ENCODE data around the gene CCL25.

DNA sequence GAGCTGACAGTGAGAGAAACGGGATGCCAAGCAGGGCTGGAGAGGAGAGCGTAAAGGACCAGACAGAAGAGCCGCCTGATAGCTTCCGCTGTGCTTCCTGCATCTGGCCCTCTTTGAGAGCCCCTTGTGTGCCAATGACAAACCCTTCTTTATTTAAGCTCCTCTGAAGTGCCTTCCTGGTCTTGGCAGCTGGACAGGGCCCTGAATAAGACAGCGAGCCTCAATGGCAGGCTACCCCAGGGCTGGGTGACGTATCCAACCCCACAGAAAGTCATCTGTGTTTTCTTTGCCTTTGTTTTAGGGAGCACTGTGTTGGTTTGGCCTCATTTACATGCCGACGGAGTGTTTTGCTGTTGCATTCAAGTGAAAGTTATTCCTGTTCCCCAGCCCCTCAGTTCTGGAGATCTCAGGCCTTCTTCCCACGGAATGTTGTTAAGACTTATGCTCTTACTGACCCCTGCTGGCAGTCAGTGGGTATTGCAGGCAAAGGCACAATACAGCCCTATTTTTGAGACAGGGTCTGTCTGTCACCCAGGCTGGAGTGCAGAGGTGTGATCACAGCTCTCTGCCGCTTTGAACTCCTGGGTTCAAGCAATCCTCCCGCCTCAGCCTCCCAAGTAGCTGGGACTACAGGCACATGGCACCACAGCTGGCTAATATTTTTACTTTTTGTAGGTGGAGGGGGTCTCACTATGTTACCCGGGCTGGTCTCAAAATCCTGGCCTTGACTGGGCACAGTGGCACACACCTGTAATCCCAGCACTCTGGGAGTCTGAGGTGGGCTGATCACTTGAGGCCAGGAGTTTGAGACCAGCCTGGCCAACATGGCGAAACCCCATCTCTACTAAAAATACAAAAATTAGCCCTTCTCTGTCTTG is 16.8 kb downstream of the CCL25 start:
- TF ChIP-seq, protein P1, sequence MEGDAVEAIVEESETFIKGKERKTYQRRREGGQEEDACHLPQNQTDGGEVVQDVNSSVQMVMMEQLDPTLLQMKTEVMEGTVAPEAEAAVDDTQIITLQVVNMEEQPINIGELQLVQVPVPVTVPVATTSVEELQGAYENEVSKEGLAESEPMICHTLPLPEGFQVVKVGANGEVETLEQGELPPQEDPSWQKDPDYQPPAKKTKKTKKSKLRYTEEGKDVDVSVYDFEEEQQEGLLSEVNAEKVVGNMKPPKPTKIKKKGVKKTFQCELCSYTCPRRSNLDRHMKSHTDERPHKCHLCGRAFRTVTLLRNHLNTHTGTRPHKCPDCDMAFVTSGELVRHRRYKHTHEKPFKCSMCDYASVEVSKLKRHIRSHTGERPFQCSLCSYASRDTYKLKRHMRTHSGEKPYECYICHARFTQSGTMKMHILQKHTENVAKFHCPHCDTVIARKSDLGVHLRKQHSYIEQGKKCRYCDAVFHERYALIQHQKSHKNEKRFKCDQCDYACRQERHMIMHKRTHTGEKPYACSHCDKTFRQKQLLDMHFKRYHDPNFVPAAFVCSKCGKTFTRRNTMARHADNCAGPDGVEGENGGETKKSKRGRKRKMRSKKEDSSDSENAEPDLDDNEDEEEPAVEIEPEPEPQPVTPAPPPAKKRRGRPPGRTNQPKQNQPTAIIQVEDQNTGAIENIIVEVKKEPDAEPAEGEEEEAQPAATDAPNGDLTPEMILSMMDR (IDR thresholded peaks at IDR 0.05): no peak
- no peak for TF ChIP-seq POLR2A (IDR thresholded peaks at IDR 0.05)
